Peyer's patch (tissue), 4 donors: ENCODE data around the gene ATP10A.

ENCODE experiments used
- POLR2A ChIP-seq, 2 donors: fragments of 450-650 bp; IDR thresholded peaks; one replicate each; pipeline ENCODE4 v1.5.1; 2017; ENCODE audit warnings: antibody characterized with exemption in 2 of 2, mild to moderate bottlenecking in 2 of 2, moderate library complexity in 2 of 2
- TF ChIP-seq, protein P1 (sequence below), 6 experiments: fragments of 450-650 bp in 4 of 6; fragments of 200-600 bp in 2 of 6; sonication (generic) in 1 of 6; IDR thresholded peaks; one replicate each; pipeline ENCODE4 v1.5.1; 2017 to 2019; ENCODE audit warnings: antibody characterized with exemption in 6 of 6, mild to moderate bottlenecking in 3 of 6, moderate library complexity in 1 of 6

DNA sequence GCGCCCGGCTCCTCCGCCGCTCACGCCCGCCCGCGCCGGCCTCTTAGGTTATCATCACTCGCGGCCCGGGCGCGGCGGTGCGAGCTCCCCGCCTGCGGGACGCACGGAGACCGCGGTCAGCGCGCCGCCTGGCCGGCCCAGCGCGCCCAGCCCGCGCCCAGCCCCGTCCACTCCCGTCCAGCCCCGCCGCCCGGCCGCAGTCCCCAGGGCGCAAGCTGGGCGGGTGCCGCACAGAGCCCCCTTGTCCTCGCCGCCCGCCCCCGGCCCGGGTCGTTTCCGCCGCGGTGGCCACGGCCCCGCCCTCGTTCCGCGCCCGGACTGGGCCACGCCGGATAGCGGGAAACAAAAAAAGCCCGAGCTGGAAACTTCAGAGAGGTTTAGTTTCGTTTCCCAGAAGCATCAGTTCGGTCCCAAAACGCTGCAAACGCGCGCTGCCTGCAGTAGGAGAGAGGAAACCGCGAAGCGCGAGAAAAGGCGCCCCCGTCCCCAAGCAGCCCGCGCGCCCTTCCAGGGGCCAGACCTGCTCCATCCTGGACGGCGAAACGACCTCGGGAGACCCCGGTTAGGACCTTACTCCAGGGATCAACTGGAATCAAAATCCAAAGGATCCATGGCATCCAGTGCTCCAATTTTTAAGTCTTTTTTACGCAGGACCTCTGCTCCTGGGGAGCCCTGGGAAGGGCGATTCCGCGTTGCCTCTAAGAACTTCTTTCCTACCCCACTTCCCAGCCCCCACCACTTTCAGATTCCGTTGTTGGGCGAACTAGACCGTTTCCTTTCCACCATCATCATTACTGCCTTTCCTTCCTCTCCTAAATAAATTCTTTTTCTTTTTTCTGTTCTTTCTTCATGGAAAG, at the start of gene ATP10A:
- TF ChIP-seq, protein P1, sequence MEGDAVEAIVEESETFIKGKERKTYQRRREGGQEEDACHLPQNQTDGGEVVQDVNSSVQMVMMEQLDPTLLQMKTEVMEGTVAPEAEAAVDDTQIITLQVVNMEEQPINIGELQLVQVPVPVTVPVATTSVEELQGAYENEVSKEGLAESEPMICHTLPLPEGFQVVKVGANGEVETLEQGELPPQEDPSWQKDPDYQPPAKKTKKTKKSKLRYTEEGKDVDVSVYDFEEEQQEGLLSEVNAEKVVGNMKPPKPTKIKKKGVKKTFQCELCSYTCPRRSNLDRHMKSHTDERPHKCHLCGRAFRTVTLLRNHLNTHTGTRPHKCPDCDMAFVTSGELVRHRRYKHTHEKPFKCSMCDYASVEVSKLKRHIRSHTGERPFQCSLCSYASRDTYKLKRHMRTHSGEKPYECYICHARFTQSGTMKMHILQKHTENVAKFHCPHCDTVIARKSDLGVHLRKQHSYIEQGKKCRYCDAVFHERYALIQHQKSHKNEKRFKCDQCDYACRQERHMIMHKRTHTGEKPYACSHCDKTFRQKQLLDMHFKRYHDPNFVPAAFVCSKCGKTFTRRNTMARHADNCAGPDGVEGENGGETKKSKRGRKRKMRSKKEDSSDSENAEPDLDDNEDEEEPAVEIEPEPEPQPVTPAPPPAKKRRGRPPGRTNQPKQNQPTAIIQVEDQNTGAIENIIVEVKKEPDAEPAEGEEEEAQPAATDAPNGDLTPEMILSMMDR (IDR thresholded peaks at IDR 0.05), result no peak
- no peak for TF ChIP-seq POLR2A (IDR thresholded peaks at IDR 0.05)
